ENCODE results near the gene MEG3.
"Not testable (repeated sequence)": the region's sequence is repeated elsewhere in the genome, so short reads cannot be mapped to it uniquely, and the experiment has no call there.

The MEG3 gene

GRCh38 chr14:100796946-100797345, 29.0 kb upstream of the MEG3 start:
- no peak for DNase-seq (ENCODE audit: extremely low read depth, low read depth)
- TF ChIP-seq CTCF (IDR thresholded peaks at IDR 0.05; ENCODE audit: low read depth, low read length, missing control alignments), result no peak
- no peak overlapping the region for H3K4me3 ChIP-seq (replicated peaks; ENCODE audit: low read depth, low read length)

GRCh38 chr14:100800041-100800440, 25.9 kb upstream of the MEG3 start:
- DNase-seq (ENCODE audit: extremely low read depth, low read depth), result no peak
- no peak overlapping the region for H3K4me3 ChIP-seq (replicated peaks; ENCODE audit: low read depth, low read length)
- no peak for TF ChIP-seq CTCF (IDR thresholded peaks at IDR 0.05; ENCODE audit: low read depth, low read length, missing control alignments)

GRCh38 chr14:100801433-100801832, 24.5 kb upstream of the MEG3 start:
- not testable (repeated sequence) for H3K4me3 ChIP-seq (replicated peaks; ENCODE audit: low read depth, low read length); DNase-seq (ENCODE audit: extremely low read depth, low read depth)

- no peak for TF ChIP-seq CTCF (IDR thresholded peaks at IDR 0.05; ENCODE audit: low read depth, low read length, missing control alignments)
- no peak for DNase-seq (ENCODE audit: extremely low read depth, low read depth)
- H3K4me3 ChIP-seq (replicated peaks; ENCODE audit: low read depth, low read length), result no peak overlapping the region
These were observed 23.7 kb upstream of the MEG3 start for GRCh38 chr14:100802179-100802578.

- no peak overlapping the region for H3K4me3 ChIP-seq (replicated peaks; ENCODE audit: low read depth, low read length)
- no peak for DNase-seq (ENCODE audit: extremely low read depth, low read depth)
- TF ChIP-seq CTCF (IDR thresholded peaks at IDR 0.05; ENCODE audit: low read depth, low read length, missing control alignments), result no peak
These were observed 23.2 kb upstream of the MEG3 start for GRCh38 chr14:100802766-100803165.

GRCh38 chr14:100803226-100803625, 22.7 kb upstream of the MEG3 start:
- H3K4me3 ChIP-seq (replicated peaks; ENCODE audit: low read depth, low read length), result no peak overlapping the region
- TF ChIP-seq CTCF (IDR thresholded peaks at IDR 0.05; ENCODE audit: low read depth, low read length, missing control alignments), result no peak
- DNase-seq (ENCODE audit: extremely low read depth, low read depth), result no peak

GRCh38 chr14:100803676-100804075, 22.2 kb upstream of the MEG3 start:
- H3K4me3 ChIP-seq (replicated peaks; ENCODE audit: low read depth, low read length), result no peak overlapping the region
- no peak for TF ChIP-seq CTCF (IDR thresholded peaks at IDR 0.05; ENCODE audit: low read depth, low read length, missing control alignments)
- no peak for DNase-seq (ENCODE audit: extremely low read depth, low read depth)

Measured in HFF-Myc (cell line).